ENCODE data around the gene ZNF813.
"Not testable (repeated sequence)": the region's sequence is repeated elsewhere in the genome, so short reads cannot be mapped to it uniquely, and the experiment has no call there.

ZNF813 gene

GRCh38 chr19:53467485-53468262 lies at the start of gene ZNF813:
TSS of gene ZNF813 (plus strand) at chr19:53467733. CDS start at chr19:53483823, 16,090 bp downstream.
- peak; percentile 16 for DNase-seq
- TF ChIP-seq CTCF (IDR thresholded peaks at IDR 0.05; ENCODE audit: low read length): no peak
- TF ChIP-seq EZH2 (optimal IDR thresholded peaks at IDR 0.05; ENCODE audit: low read depth, low read length): no peak
- no peak for TF ChIP-seq EZH2phosphoT487 (IDR thresholded peaks at IDR 0.05; ENCODE audit: low read length)
- no peaks in the 10 kb centered on the region for H3K9me3 ChIP-seq (replicated peaks; ENCODE audit: insufficient read depth, low read length)
- no peak within 1 kb of the TSS for H2AFZ ChIP-seq (ENCODE audit: low read length)
- H3K4me3 ChIP-seq (ENCODE audit: low read length): no peak within 1 kb of the TSS
- no peaks in the 10 kb centered on the region for H3K36me3 ChIP-seq (replicated peaks; ENCODE audit: insufficient read depth, low read length)
- no peaks in the 10 kb centered on the region for H4K20me1 ChIP-seq (ENCODE audit: insufficient read depth, low read length)
- no peaks in the 10 kb centered on the region for H3K27me3 ChIP-seq (replicated peaks; ENCODE audit: insufficient read depth, low read length)
- H3K79me2 ChIP-seq (ENCODE audit: low read length): no peaks in the 10 kb centered on the region
- H3K27ac ChIP-seq (ENCODE audit: low read length): no peak within 1 kb of the TSS
- no peaks in the 10 kb centered on the region for H3F3A ChIP-seq (ENCODE audit: insufficient read depth, low read length)
- H3K9ac ChIP-seq (ENCODE audit: low read length): no peak within 1 kb of the TSS
- no peaks in the 10 kb centered on the region for H3K4me1 ChIP-seq (ENCODE audit: low read length)
- H3K4me2 ChIP-seq (ENCODE audit: low read depth, low read length): no peak within 1 kb of the TSS
- no peaks in the 10 kb centered on the region for H3K9me2 ChIP-seq (replicated peaks; ENCODE audit: insufficient read depth, low read length)

- H3K27me3 ChIP-seq (replicated peaks; ENCODE audit: insufficient read depth, low read length); H3K4me1 ChIP-seq (ENCODE audit: low read length); H3K4me2 ChIP-seq (ENCODE audit: low read depth, low read length); H3K36me3 ChIP-seq (replicated peaks; ENCODE audit: insufficient read depth, low read length); H3K4me3 ChIP-seq (ENCODE audit: low read length); H3K79me2 ChIP-seq (ENCODE audit: low read length); DNase-seq; H3K9ac ChIP-seq (ENCODE audit: low read length); H3K9me3 ChIP-seq (replicated peaks; ENCODE audit: insufficient read depth, low read length); H4K20me1 ChIP-seq (ENCODE audit: insufficient read depth, low read length); H2AFZ ChIP-seq (ENCODE audit: low read length); H3K9me2 ChIP-seq (replicated peaks; ENCODE audit: insufficient read depth, low read length); H3F3A ChIP-seq (ENCODE audit: insufficient read depth, low read length); H3K27ac ChIP-seq (ENCODE audit: low read length): not testable (repeated sequence)
Measured at GRCh38 chr19:53420520-53421315, 46.8 kb upstream of the ZNF813 start.

GRCh38 chr19:53422551-53422950 lies 45.0 kb upstream of the ZNF813 start:
- Histone ChIP-seq H3K9me2 (replicated peaks; ENCODE audit: insufficient read depth, low read length) (no peaks in the 10 kb centered on the region), H2AFZ (ENCODE audit: low read length) (no peak overlapping the region), H3K4me3 (ENCODE audit: low read length) (no peak overlapping the region), H4K20me1 (ENCODE audit: insufficient read depth, low read length) (no peaks in the 10 kb centered on the region), H3K4me2 (ENCODE audit: low read depth, low read length) (no peak overlapping the region), H3K9me3 (replicated peaks; ENCODE audit: insufficient read depth, low read length) (no peaks in the 10 kb centered on the region), H3K4me1 (ENCODE audit: low read length) (no peaks in the 10 kb centered on the region), H3K36me3 (replicated peaks; ENCODE audit: insufficient read depth, low read length) (no peaks in the 10 kb centered on the region), H3K79me2 (ENCODE audit: low read length) (no peaks in the 10 kb centered on the region), H3K9ac (ENCODE audit: low read length) (no peak overlapping the region), H3F3A (ENCODE audit: insufficient read depth, low read length) (no peaks in the 10 kb centered on the region), H3K27me3 (replicated peaks; ENCODE audit: insufficient read depth, low read length) (no peaks in the 10 kb centered on the region), H3K27ac (ENCODE audit: low read length) (no peak overlapping the region)
- TF ChIP-seq EZH2 (optimal IDR thresholded peaks at IDR 0.05; ENCODE audit: low read depth, low read length) (no peak), CTCF (IDR thresholded peaks at IDR 0.05; ENCODE audit: low read length) (no peak), EZH2phosphoT487 (IDR thresholded peaks at IDR 0.05; ENCODE audit: low read length) (no peak)
- DNase-seq: no peak

- H3K4me1 ChIP-seq (ENCODE audit: low read length); H3K79me2 ChIP-seq (ENCODE audit: low read length); H3K4me2 ChIP-seq (ENCODE audit: low read depth, low read length); H3K9me2 ChIP-seq (replicated peaks; ENCODE audit: insufficient read depth, low read length); H3K27me3 ChIP-seq (replicated peaks; ENCODE audit: insufficient read depth, low read length); H2AFZ ChIP-seq (ENCODE audit: low read length); H3K36me3 ChIP-seq (replicated peaks; ENCODE audit: insufficient read depth, low read length); H3K9me3 ChIP-seq (replicated peaks; ENCODE audit: insufficient read depth, low read length); H4K20me1 ChIP-seq (ENCODE audit: insufficient read depth, low read length); H3K4me3 ChIP-seq (ENCODE audit: low read length); H3K9ac ChIP-seq (ENCODE audit: low read length); H3F3A ChIP-seq (ENCODE audit: insufficient read depth, low read length); H3K27ac ChIP-seq (ENCODE audit: low read length); DNase-seq: not testable (repeated sequence)
Measured at GRCh38 chr19:53423074-53423473, 44.5 kb upstream of the ZNF813 start.

- H4K20me1 ChIP-seq (ENCODE audit: insufficient read depth, low read length); H3K9me2 ChIP-seq (replicated peaks; ENCODE audit: insufficient read depth, low read length); DNase-seq; H3K36me3 ChIP-seq (replicated peaks; ENCODE audit: insufficient read depth, low read length); H3K27me3 ChIP-seq (replicated peaks; ENCODE audit: insufficient read depth, low read length); H3K9me3 ChIP-seq (replicated peaks; ENCODE audit: insufficient read depth, low read length); H3K4me3 ChIP-seq (ENCODE audit: low read length); H3F3A ChIP-seq (ENCODE audit: insufficient read depth, low read length); H3K9ac ChIP-seq (ENCODE audit: low read length); H2AFZ ChIP-seq (ENCODE audit: low read length); H3K79me2 ChIP-seq (ENCODE audit: low read length); H3K27ac ChIP-seq (ENCODE audit: low read length); H3K4me2 ChIP-seq (ENCODE audit: low read depth, low read length); H3K4me1 ChIP-seq (ENCODE audit: low read length): not testable (repeated sequence)
Measured at GRCh38 chr19:53423680-53424079, 43.9 kb upstream of the ZNF813 start.

Data from MM.1S (cell line).